Lower leg skin (tissue), 4 donors: ENCODE data around the gene ABHD17A. TPM values are rescaled to one million over a fixed set of nuclear protein-coding genes. Genes with fewer than 3 reads are reported as not detected.

Source experiments
- DNase-seq, 2 donors: peaks; one replicate each; pipeline ENCODE4 v3.0.0-alpha.2; 2019; ENCODE audit warnings: low spot score in 2 of 2
- H3K4me3 ChIP-seq: fragments of 200-600 bp; sonication (generic); 2 replicates; pipeline ENCODE4 v1.5.1; 2017; ENCODE audit warnings: mild to moderate bottlenecking, low read depth; ENCODE audit not compliant: poor library complexity, severe bottlenecking
- CTCF ChIP-seq, 3 donors: fragments of 450-650 bp; IDR thresholded peaks; one replicate each; pipeline ENCODE4 v1.5.1; 2016; ENCODE audit warnings: antibody characterized with exemption in 3 of 3, mild to moderate bottlenecking in 3 of 3, moderate library complexity in 2 of 3
- POLR2A ChIP-seq, 2 donors: fragments of 450-650 bp; IDR thresholded peaks; one replicate each; pipeline ENCODE4 v1.6.1; 2016 to 2017; ENCODE audit warnings: antibody characterized with exemption in 2 of 2, mild to moderate bottlenecking in 1 of 2, moderate library complexity in 1 of 2
- WGBS, 2 donors: methylation state at CpG; one replicate each; pipeline ENCODE4 v1.1.5; 2018; 5-methylcytosine and 5-hydroxymethylcytosine counted together
- intact Hi-C: fragments of 100-400 bp; cut with DNase I; formaldehyde crosslinking; loops from one replicate; pipeline ENCODE4 v1.15.0; 2023; ENCODE audit warnings: low total_unique reads
- total RNA-seq, 4 donors: library from RNA; depleted of rRNA; stranded (reverse); fragments of >200 nt; gene quantifications; one replicate each; pipeline ENCODE4 v1.1.0, GENCODE V29; 2016

Gene ABHD17A
- total RNA-seq, 4 donors from 2014 or later, result 154 to 201 (median 186) TPM

GRCh38 chr19:1827566-1828278 is 57.6 kb downstream of the ABHD17A start:
- 88 to 89% methylated on average over 32 to 38 of the region's 41 CpGs for WGBS, 2 donors
- no peak for DNase-seq
- TF ChIP-seq CTCF (IDR thresholded peaks at IDR 0.05) (no peak), POLR2A (IDR thresholded peaks at IDR 0.05) (no peak)
- no peak overlapping the region for H3K4me3 ChIP-seq
- intact Hi-C loops, result no loop called here

Other genes with a start within 250 kb of the ABHD17A start
- 100 to 1,000 TPM in 1 of 4 donors, 10 to 100 TPM in 3; 61.0 to 105 (median 69.0) TPM for gene TCF3, start 232.9 kb downstream of the ABHD17A start, total RNA-seq
- not detected for gene ONECUT3, start 132.0 kb downstream of the ABHD17A start, total RNA-seq
- 1 to 10 TPM in 1 of 4 donors, under 1 TPM in 3; 0.30 to 1.2 (median 0.66) TPM for gene ATP8B3, start 73.2 kb downstream of the ABHD17A start, total RNA-seq
- 10 to 100 TPM; 32.9 to 51.1 (median 41.2) TPM for gene REXO1, start 37.0 kb downstream of the ABHD17A start, total RNA-seq
- gene KLF16, start 21.9 kb downstream of the ABHD17A start, total RNA-seq, result 10 to 100 TPM in 3 of 4 donors, 1 to 10 TPM in 1; 9.0 to 16.2 (median 13.5) TPM
- 10 to 100 TPM; 20.1 to 27.3 (median 25.7) TPM for gene ADAT3, start 19.9 kb upstream of the ABHD17A start, total RNA-seq
- 100 to 1,000 TPM; 108 to 119 (median 113) TPM for gene SCAMP4, start 19.9 kb upstream of the ABHD17A start, total RNA-seq
- 10 to 100 TPM; 58.8 to 76.9 (median 63.1) TPM for gene CSNK1G2, start 55.7 kb upstream of the ABHD17A start, total RNA-seq
- 10 to 100 TPM; 85.0 to 99.3 (median 94.9) TPM for gene BTBD2, start 130.2 kb upstream of the ABHD17A start, total RNA-seq
- 100 to 1,000 TPM; 224 to 367 (median 251) TPM for gene MKNK2, start 165.7 kb upstream of the ABHD17A start, total RNA-seq
- 10 to 100 TPM; 26.4 to 46.0 (median 34.5) TPM for gene MOB3A, start 210.8 kb upstream of the ABHD17A start, total RNA-seq
- gene IZUMO4, start 211.4 kb upstream of the ABHD17A start, total RNA-seq, result 1 to 10 TPM in 3 of 4 donors, under 1 TPM in 1; 0.25 to 8.8 (median 4.3) TPM